GM18517 (cell line): ENCODE measurements around the gene TRIM52.

Source experiments
- ATAC-seq: cut with Tn5 transposase; IDR thresholded peaks from one replicate; pipeline ENCODE4 v1.9.1; 2021; ENCODE audit warnings: mild to moderate bottlenecking, moderate library complexity; ENCODE audit not compliant: unreplicated experiment

TRIM52 gene

GRCh38 chr5:181259283-181259682 lies 1.7 kb downstream of the TRIM52 start:
- no peak for ATAC-seq

- no peak for ATAC-seq
These were observed 2.4 kb downstream of the TRIM52 start for GRCh38 chr5:181258576-181258975.

- no peak for ATAC-seq
These were observed 4.9 kb downstream of the TRIM52 start for GRCh38 chr5:181255836-181256578.

GRCh38 chr5:181255276-181255675 lies 5.7 kb downstream of the TRIM52 start:
- ATAC-seq = no peak

- ATAC-seq = no peak
These were observed 12.7 kb downstream of the TRIM52 start for GRCh38 chr5:181248277-181248676.

- ATAC-seq = no peak
These were observed 14.5 kb downstream of the TRIM52 start for GRCh38 chr5:181246276-181247049.

- no peak for ATAC-seq
These were observed 15.3 kb downstream of the TRIM52 start for GRCh38 chr5:181245427-181246275.

GRCh38 chr5:181243564-181244343 lies 17.2 kb downstream of the TRIM52 start, which contains the start of gene RACK1:
Gene RACK1, minus strand, starts transcription at chr5:181243906. Its CDS starts 106 bp downstream, at chr5:181243800.
- peak; percentile 62 for ATAC-seq

GRCh38 chr5:181243018-181243563 lies 17.9 kb downstream of the TRIM52 start:
- ATAC-seq = no peak

- no peak for ATAC-seq
These were observed 18.9 kb downstream of the TRIM52 start for GRCh38 chr5:181242031-181242451.

- no peak for ATAC-seq
These were observed 19.5 kb downstream of the TRIM52 start for GRCh38 chr5:181241393-181241975.

- no peak for ATAC-seq
These were observed 21.8 kb downstream of the TRIM52 start for GRCh38 chr5:181239062-181239663.

GRCh38 chr5:181237729-181238385 lies 23.1 kb downstream of the TRIM52 start:
- ATAC-seq = no peak

GRCh38 chr5:181236954-181237641 lies 23.8 kb downstream of the TRIM52 start:
- no peak for ATAC-seq

GRCh38 chr5:181236471-181236870 lies 24.5 kb downstream of the TRIM52 start:
- no peak for ATAC-seq

GRCh38 chr5:181235689-181236366 lies 25.1 kb downstream of the TRIM52 start:
- no peak for ATAC-seq

- ATAC-seq = no peak
These were observed 25.6 kb downstream of the TRIM52 start for GRCh38 chr5:181235323-181235688.
